Forelimb muscle (tissue), 1 donor: Measurements from ENCODE around the gene ZDHHC13. TPM values are rescaled to one million over a fixed set of nuclear protein-coding genes. Genes with fewer than 3 reads are reported as not detected.

ENCODE experiments used
- DNase-seq: peaks from one replicate; pipeline ENCODE4 v3.0.0-alpha.2; 2013; ENCODE audit warnings: low read depth
- polyA plus RNA-seq: library from polyadenylated mRNA; unstranded; fragments of 120-200 nt; gene quantifications from one replicate; pipeline ENCODE4 v1.2.1, GENCODE V29; 2013; ENCODE audit not compliant: insufficient read length

ZDHHC13 gene
- polyA plus RNA-seq, 1 donor, result 6.3 TPM

DNA sequence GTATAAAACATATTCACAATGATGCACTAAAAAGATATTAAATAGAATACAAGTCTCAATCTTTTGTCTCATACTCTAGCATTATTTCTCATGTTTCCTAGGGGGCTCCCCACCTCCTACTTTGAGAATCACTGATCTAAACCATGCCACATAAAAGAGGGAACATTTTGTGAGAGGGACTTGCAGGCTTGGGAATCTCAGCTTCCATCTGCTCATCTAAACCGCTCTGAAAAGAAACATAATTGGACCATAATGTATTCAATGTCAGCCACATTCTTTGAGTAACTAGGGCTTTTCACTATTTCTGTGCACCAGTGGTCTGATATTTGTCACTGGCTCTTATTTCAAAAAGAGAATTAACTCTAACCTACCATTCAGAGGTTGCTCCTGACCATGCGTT lies 91.2 kb downstream of the ZDHHC13 start:
- DNase-seq, result no peak

- DNase-seq, result no peak
Observed at GRCh38 chr11:19208959-19209546, 92.1 kb downstream of the ZDHHC13 start.

DNA sequence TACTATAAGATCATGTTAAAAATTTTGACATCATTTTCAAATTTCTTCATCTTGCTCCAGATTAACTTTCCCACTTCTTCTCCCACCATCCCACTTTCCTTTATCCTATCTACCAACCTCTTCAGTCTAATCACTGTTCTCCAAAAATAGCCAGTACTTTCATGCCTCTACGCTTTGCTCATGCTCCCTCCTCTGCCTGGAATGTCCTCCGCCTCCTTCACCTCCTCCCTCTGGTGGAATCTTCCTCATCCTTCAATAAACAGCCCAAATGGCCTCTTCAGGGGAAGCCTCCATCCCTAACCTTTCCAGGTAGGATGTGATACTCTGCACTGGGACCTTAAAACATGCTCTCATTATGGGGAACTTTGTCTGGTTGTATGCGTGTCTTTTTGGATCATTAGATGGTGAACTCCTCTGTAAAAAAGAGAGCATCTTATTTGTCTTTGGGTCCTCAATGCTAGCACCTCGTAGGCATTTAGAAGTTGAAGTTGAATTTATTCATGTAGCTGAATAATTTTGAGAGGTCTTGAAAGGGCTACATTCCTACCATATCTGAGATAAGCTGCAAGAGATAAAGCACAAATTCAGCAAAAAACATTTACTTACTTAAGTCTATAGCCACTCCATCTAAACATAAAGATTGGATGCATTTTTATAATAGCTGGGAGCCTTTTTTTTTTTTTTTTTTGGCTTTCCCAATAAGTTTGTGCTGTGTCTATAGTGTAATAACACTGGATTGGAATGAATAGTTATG lies 92.8 kb downstream of the ZDHHC13 start:
- DNase-seq, result no peak

GRCh38 chr11:19216021-19216420 lies 99.1 kb downstream of the ZDHHC13 start:
- DNase-seq, result no peak

DNA sequence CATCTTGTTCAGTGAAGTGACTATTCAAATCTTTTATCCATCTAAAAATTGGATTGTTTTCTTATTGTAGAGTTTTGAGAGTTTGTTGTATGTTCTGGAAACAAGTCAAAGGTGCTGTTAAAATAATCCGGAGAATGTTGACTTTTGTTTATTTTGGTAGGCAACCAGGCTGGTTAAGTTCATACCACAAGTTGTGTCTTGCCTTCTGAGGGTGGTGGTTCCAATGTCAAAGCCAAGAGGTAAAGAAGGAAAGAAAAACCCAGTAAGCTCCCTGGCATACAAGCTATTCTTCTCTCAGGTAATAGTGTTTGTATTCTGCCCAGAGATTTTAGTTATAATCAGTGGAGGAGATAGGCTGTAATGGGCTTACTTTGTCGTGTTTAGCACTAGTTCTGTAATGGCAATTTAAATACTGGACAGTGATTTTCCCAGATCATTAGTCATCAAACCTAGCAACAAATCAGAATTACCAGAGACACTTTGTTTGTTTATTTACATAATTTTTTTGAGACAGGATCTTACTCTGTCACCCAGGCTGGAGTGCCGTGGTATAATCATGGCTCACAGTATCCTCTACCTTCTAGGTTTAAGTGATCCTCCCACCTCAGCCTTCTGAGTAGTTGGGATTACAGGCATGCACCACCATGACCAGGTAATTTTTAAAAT lies 99.9 kb downstream of the ZDHHC13 start:
- DNase-seq, result no peak

DNA sequence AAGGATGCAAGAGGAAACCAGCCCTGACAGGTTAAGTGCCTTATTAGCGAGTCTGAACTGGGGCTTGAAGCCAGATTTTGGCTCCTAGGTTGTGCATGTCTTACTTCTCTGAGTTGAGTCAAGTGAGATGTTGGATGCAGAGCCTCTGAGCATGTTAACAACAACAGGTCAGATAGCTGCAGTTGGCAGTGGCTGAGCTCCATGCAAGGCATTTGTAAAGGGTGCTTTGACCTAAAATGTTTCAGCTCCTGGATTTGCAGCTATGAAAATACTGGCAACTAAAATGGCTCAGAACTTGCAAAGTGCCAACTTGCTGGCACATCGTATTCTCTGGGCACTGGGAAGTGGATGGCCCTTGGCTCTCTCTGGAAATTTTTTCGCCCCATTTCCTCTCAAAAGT lies 101.2 kb downstream of the ZDHHC13 start:
- no peak for DNase-seq

- no peak for DNase-seq
Observed at GRCh38 chr11:19218786-19219460, 102.0 kb downstream of the ZDHHC13 start.

- no peak for DNase-seq
Observed at GRCh38 chr11:19220903-19221724, 104.1 kb downstream of the ZDHHC13 start.

- DNase-seq, result no peak
Observed at GRCh38 chr11:19225123-19225522, 108.2 kb downstream of the ZDHHC13 start.

GRCh38 chr11:19225581-19225980 lies 108.6 kb downstream of the ZDHHC13 start:
- no peak for DNase-seq

Other genes with a start within 250 kb of the ZDHHC13 start
- gene MRGPRX1, start 177.8 kb upstream of the ZDHHC13 start, polyA plus RNA-seq, result not detected
- gene MRGPRX2, start 56.5 kb upstream of the ZDHHC13 start, polyA plus RNA-seq, result not detected
- gene CSRP3, start 84.8 kb downstream of the ZDHHC13 start, polyA plus RNA-seq, result 816 TPM
- 22.4 TPM for gene E2F8, start 123.8 kb downstream of the ZDHHC13 start, polyA plus RNA-seq